ENCODE data around the gene DSTN.

The DSTN gene

GRCh38 chr20:17569616-17570346 lies at the start of gene DSTN:
TSS of gene DSTN (plus strand) at chr20:17570075. CDS start at chr20:17570209, 134 bp downstream.
- intact Hi-C loops (cut with DNase I) = no loop called here
- DNase-seq = peak; percentile 86 to 99 (median 92)

GRCh38 chr20:17520583-17520982 lies 49.3 kb upstream of the DSTN start:
- intact Hi-C loops (cut with DNase I) = no loop called here
- DNase-seq = no peak

GRCh38 chr20:17522528-17522927 lies 47.3 kb upstream of the DSTN start:
- no peak for DNase-seq
- intact Hi-C loops (cut with DNase I) = no loop called here

- intact Hi-C loops (cut with DNase I) = no loop called here
- DNase-seq = no peak
Measured at GRCh38 chr20:17523326-17523725, 46.5 kb upstream of the DSTN start.

GRCh38 chr20:17524560-17524959 lies 45.3 kb upstream of the DSTN start:
- DNase-seq = no peak
- intact Hi-C loops (cut with DNase I) = no loop called here

DNA sequence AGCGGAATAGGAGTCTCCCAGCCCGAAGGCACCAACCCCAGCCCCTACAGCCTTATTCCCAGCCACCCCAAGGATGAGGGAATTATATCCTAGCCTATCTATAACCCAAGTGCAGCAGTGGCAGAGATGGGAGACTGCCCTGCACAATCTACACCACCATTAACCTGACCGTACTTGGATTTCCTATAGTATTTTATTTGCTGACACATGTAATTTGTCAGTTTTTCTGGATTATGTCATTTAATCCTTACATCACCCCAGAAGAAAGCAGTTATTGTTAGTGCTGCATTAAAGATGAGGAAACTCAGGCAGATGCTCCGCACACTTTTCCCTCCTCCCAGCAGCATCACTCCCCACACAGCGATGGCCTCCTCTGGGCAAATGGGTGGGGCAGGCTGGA lies 44.7 kb upstream of the DSTN start:
- intact Hi-C loops (cut with DNase I) = no loop called here
- no peak for DNase-seq

DNA sequence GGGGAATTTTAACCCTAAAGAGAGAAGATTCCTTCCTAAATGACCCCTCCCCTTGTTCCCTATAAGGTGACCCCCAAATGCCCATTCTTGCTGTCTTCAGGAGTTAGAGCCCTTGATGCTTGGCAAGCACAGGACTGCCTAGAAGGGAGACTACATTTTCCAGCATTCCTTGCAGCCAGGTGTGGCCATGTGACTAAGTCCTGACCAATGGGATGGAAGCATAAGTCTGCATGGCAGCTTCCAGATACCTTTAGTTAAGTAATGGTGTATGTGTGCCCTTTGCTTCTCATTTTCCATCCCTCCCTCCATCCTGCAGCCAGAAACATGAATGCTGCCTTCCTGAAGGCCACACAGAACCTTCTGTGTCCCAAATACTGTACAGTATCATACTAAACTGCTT lies 44.2 kb upstream of the DSTN start:
- DNase-seq = peak in 4 of 10 donors; percentile 28 to 90 (median 41)

DNA sequence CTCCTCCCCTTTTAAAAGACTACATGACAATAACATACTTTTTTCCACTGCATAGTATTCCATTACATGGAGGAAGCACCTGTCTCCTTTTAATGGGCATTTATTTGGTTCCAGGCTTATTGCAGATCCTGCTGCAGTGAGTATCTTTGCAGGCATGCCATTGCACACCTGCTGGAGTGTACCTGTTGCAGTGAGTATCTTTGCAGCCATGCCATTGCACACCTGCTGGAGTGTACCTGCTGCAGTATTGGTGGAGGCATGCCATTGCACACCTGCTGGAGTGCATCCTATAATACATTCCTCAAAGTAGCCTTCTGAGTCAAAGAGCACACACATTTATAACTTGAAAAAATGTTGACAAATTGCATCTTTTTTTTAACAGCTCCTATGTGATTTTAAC lies 40.3 kb upstream of the DSTN start:
- no peak for DNase-seq
- intact Hi-C loops (cut with DNase I) = no loop called here

More for the DNA sequence above, 44.2 kb upstream of the DSTN start:
- intact Hi-C loops (cut with DNase I) = no loop called here

DNA sequence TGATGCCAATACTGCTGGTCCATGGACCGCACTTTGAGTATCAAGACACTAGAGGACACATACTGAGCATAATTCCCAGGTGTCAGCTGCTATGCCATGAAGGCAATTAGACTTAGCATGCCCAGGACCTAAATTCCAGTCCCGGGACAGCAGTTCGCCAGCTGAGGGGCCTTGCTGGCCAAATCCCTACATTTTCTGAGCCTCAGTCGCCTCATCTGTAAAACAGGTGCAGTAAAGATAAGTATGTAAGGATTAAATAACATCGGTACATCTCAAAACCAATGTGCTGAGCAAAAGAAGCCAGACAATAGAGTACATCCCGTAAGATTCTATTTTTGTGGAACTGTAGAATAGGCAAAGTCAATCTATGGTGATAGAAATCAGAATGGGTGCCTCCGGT lies 39.7 kb upstream of the DSTN start:
- intact Hi-C loops (cut with DNase I) = loop anchor here (10.0 kb wide), 2 partner anchors 145 to 435 kb away; partner anchors contain the start of genes MGME1 and SNX5
- no peak for DNase-seq

- peak; percentile 31 to 93 (median 44) for DNase-seq
Measured at GRCh38 chr20:17530716-17531664, 38.9 kb upstream of the DSTN start, which contains the start of gene BFSP1. TSS of gene BFSP1 (minus strand) at chr20:17531379. CDS start at chr20:17531329, 50 bp downstream.

DNA sequence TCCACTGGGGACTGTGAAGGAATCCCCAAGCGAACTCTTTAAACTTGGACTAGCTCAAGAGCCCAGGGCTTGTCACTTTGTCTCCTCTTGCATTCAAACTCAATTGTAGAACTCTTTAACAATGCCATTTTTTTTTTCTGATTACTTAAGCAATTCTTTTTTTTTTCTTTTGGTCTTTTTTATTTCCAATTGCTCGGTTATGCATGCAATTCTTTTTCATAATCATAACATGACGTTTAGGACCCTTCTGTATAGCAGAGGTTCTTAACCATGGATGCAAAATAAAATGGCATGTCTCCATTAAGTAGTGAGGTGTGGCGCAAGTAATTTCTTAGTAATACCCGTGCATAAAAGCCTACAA lies 38.2 kb upstream of the DSTN start:
- DNase-seq = no peak
- intact Hi-C loops (cut with DNase I) = loop anchor here (10.0 kb wide), 2 partner anchors 143 to 433 kb away; partner anchors contain the start of genes MGME1 and SNX5

More at GRCh38 chr20:17530716-17531664, 38.9 kb upstream of the DSTN start, which contains the start of gene BFSP1:
- intact Hi-C loops (cut with DNase I) = loop anchor here (10.0 kb wide), 2 partner anchors 144 to 434 kb away; partner anchors contain the start of genes MGME1 and SNX5

DNA sequence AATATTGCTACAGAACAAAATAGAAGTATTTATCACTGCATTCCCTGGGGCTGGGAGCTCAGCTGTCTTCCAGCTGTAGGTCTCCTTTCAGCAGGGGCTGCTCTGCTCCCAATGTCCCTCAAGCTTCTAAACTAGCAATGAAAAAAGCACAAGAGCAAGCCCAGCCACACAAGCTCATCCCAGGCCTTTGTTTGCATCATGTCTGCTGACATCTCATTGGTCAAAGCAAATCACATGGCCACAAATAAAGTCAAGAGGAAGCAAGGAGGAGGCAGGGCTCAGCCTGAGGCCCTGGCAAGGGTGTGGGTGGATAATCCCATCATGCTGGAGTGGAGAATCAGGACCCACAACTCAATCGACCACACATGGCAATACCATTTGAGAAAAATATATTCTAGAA lies 36.5 kb upstream of the DSTN start:
- peak in 2 of 10 donors; percentile 14 to 33 for DNase-seq
- intact Hi-C loops (cut with DNase I) = loop anchor here (10.0 kb wide), 2 partner anchors 141 to 431 kb away; partner anchors contain the start of genes MGME1 and SNX5

DNA sequence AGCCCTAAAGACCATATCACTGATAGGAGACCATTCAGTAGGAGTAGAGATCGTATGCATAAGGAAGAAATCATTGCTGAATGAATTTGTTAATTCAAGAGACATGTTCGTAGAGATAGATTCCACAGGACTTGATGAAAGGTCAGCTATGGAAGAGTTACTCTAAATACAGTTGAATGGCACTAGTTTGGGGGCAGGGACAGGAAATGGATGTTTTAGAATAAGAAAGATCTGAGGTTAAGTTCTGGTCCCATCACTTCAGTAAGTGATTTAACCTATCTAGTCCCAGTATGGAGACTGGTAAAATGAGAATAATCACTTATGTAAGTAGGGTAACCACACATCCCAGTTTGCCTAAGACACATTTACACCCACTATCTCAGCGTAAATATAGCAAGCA lies 35.8 kb upstream of the DSTN start:
- intact Hi-C loops (cut with DNase I) = loop anchor here (10.0 kb wide), 2 partner anchors 141 to 431 kb away; partner anchors contain the start of genes MGME1 and SNX5

DNA sequence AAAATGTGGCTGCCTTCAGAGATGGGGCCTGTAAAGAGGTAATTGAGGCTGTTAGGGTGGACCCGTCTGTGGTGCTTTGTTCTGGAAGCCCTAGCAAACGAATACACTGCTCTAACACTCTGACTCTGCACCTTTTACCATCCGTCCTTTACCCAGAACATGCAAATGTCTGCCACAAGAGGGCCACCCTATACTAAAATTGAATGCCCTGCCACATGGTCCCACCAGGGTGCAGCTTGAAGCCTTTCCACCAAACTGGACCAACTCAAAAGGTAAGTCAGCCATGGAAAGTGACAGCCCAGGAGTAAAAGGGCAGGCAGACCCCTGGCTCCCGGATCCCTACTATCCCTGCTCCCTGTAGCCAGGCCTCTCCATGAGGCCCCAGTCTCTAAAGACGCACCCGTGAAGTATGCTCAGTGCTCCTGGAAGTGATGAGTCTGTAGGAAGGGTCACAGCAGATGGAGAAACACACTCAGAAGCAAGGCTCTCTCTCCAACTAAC lies 32.9 kb upstream of the DSTN start:
- peak in 7 of 10 donors; percentile 34 to 93 (median 65) for DNase-seq
- intact Hi-C loops (cut with DNase I) = loop anchor here (1.0 to 10.0 kb wide), 4 partner anchors 80 to 428 kb away; partner anchors contain the start of genes MGME1 and SNX5

More for the DNA sequence above, 35.8 kb upstream of the DSTN start:
- no peak for DNase-seq

DNA sequence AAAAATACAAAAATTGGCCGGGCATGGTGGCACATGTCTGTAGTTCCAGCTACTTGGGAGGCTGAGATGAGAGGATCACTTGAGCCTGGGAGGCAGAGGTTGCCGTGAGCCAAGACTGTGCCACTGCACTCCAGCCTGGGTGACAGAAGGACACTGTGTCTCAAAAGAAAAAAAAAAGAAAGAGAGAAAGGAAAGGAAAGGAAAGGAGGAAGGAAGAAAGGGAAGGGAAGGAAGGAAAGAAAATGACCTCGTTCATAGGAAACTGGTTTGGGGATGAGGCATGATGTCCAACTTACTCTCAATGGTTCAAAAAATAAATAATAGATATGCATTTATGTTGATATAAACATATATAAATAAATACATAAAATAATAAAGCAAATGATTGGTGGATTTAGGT lies 31.9 kb upstream of the DSTN start:
- intact Hi-C loops (cut with DNase I) = loop anchor here (1.0 to 10.0 kb wide), 4 partner anchors 79 to 427 kb away; partner anchors contain the start of genes MGME1 and SNX5
- peak in 1 of 10 donors; percentile 36 for DNase-seq

DNA sequence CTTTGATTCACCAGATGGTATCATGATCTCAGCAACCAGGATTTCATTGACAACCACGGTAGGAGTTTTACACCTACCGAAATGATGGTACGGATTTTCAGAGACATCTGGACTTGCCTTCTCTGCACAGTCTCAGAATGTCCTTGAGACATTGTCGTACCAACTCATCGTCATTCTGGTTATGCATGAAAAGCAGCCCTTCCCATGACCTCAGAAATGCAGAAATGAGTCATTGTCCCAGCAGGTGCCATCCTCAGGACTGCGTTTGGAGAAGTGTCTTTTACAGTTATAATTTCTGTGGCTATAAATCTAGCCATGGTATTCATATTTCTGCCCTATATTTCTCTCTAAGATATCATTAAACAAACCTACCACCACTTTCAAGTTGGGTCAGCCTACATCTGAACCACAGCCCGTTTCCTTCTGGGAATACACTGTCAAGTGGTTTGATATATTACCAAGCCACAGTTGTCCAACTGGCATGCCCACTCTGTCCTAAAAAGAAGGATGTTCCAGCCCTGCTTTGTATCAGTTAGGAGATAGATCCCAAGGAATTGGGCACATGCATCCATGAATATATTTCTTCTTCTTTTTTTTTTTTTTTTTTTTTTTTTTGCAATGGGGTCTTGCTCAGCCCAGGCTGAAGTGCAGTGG lies 31.2 kb upstream of the DSTN start:
- DNase-seq = no peak
- intact Hi-C loops (cut with DNase I) = loop anchor here (10.0 kb wide), 2 partner anchors 136 to 426 kb away; partner anchors contain the start of genes MGME1 and SNX5

DNA sequence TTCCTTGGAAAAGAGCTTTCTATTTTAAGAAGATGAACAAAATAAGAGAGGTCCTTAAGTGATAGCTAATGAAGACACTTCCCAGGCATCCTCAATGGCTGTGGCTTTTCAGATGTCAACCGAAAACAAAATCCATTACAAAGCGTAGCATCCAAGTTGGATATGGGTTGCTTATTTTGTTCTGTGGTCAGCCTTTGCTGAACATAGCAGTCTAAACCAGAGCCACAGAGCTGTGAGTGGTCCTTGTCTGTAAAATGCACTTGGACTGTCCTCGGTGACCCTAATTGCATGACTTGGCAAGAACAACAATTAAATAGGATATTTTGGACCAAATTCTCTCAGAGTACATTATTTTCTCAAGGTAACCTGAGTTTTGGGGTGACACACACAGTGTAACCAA lies 28.3 kb upstream of the DSTN start:
- no peak for DNase-seq
- intact Hi-C loops (cut with DNase I) = no loop called here

- intact Hi-C loops (cut with DNase I) = no loop called here
- DNase-seq = peak in 1 of 10 donors; percentile 28
Measured at GRCh38 chr20:17541996-17542395, 27.9 kb upstream of the DSTN start.

GRCh38 chr20:17542481-17542880 lies 27.4 kb upstream of the DSTN start:
- intact Hi-C loops (cut with DNase I) = no loop called here
- no peak for DNase-seq

DNA sequence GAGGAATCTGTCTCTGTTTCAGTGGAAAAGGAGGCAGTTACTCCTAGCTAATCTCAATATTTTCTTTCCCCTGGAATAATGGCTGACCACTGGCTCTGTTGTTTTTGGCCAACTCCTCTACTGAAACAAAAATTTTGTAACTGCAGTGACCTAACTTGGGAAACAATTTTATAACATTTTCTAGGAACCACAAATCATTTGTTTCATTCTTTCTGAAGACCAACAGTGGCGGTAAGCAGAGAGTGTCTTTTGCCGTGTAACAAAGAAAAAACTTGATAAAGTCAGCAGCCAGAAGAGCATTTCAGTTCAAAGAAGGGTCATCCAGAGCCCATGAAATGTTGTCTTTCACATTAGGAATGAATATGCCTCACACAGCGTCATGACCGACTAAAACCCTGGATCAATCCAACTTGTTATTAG lies 26.9 kb upstream of the DSTN start:
- intact Hi-C loops (cut with DNase I) = no loop called here
- no peak for DNase-seq

All from posterior cingulate gyrus (tissue), 11 donors.